Activated CD8-positive, alpha-beta memory T cell treated with anti-CD3 and anti-CD28 coated beads, Interleukin-2, amount 50 U/mL, for 48 hours (primary cell): ENCODE results near the gene TIMM8B.
"Not testable (repeated sequence)": the region's sequence is repeated elsewhere in the genome, so short reads cannot be mapped to it uniquely, and the experiment has no call there.

Source experiments
- DNase-seq: peaks from one replicate; pipeline ENCODE4 v3.0.0-alpha.2; 2020

The TIMM8B gene

GRCh38 chr11:112073941-112074811 is 12.4 kb downstream of the TIMM8B start, which contains the start of the genes NKAPD1 and PIH1D2:
Gene NKAPD1 (plus strand): TSS chr11:112074299. CDS start chr11:112075575, 1,276 bp downstream.
Gene PIH1D2 (minus strand): TSS chr11:112074017. CDS start chr11:112073174, 843 bp downstream.
- DNase-seq, result peak; percentile 87

GRCh38 chr11:112062923-112063322 is 23.6 kb downstream of the TIMM8B start:
- DNase-seq, result no peak

GRCh38 chr11:112058103-112058502 is 28.5 kb downstream of the TIMM8B start:
- DNase-seq, result no peak

- no peak for DNase-seq
These were observed 29.4 kb downstream of the TIMM8B start for GRCh38 chr11:112057170-112057569.

GRCh38 chr11:112051768-112052167 is 34.8 kb downstream of the TIMM8B start:
- no peak for DNase-seq

- DNase-seq, result no peak
These were observed 35.8 kb downstream of the TIMM8B start for GRCh38 chr11:112050721-112051120.

GRCh38 chr11:112049777-112050176 is 36.8 kb downstream of the TIMM8B start:
- no peak for DNase-seq

- not testable (repeated sequence) for DNase-seq
These were observed 38.3 kb downstream of the TIMM8B start for GRCh38 chr11:112048256-112048655.

GRCh38 chr11:112046647-112047046 is 39.9 kb downstream of the TIMM8B start:
- DNase-seq, result not testable (repeated sequence)

GRCh38 chr11:112044961-112045360 is 41.6 kb downstream of the TIMM8B start:
- DNase-seq, result no peak

GRCh38 chr11:112042961-112043304 is 43.6 kb downstream of the TIMM8B start:
- DNase-seq, result no peak

GRCh38 chr11:112042161-112042960 is 44.2 kb downstream of the TIMM8B start:
- no peak for DNase-seq

GRCh38 chr11:112037527-112037926 is 49.0 kb downstream of the TIMM8B start:
- no peak for DNase-seq
